Measurements from ENCODE around the gene SLC9A8. TPM values are rescaled to one million over a fixed set of nuclear protein-coding genes. Genes with fewer than 3 reads are reported as not detected.

The SLC9A8 gene
- total RNA-seq, 1 donor from 2014 or later: 3.1 TPM

Other genes starting within 250 kb of the SLC9A8 start
- gene PTGIS, start 244.7 kb upstream of the SLC9A8 start, total RNA-seq (ENCODE audit: insufficient read depth, low replicate concordance): 45.3 TPM
- 21.9 TPM for gene B4GALT5, start 99.0 kb upstream of the SLC9A8 start, total RNA-seq (ENCODE audit: insufficient read depth, low replicate concordance)
- 0.96 TPM for gene SPATA2, start 102.7 kb downstream of the SLC9A8 start, total RNA-seq (ENCODE audit: insufficient read depth, low replicate concordance)
- 33.2 TPM for gene RNF114, start 123.6 kb downstream of the SLC9A8 start, total RNA-seq (ENCODE audit: insufficient read depth, low replicate concordance)
- gene SNAI1, start 170.2 kb downstream of the SLC9A8 start, total RNA-seq (ENCODE audit: insufficient read depth, low replicate concordance): not detected